BJ (cell line): ENCODE measurements around the gene SYNE1. TPM values are rescaled to one million over a fixed set of nuclear protein-coding genes. Genes with fewer than 3 reads are reported as not detected.

Experiments used
- CTCF ChIA-PET: fragments of 350-600 bp; formaldehyde crosslinking; extraction: SDS; loops from one replicate; lab custom pipeline; 2021; ENCODE audit warnings: antibody characterized with exemption, inconsistent platforms; lab: Yijun Ruan, JAX
- POLR2A ChIA-PET: fragments of 300-600 bp; sonication (Branson Sonifier 250); formaldehyde crosslinking; extraction: SDS; loops from one replicate; lab custom pipeline; 2021; ENCODE audit warnings: antibody characterized with exemption; lab: Charles Lee
- DNase-seq: peaks from one replicate; pipeline ENCODE4 v3.0.0-alpha.2; 2011; ENCODE audit warnings: low read depth
- H3K27me3 ChIP-seq: 2 replicates; pipeline ENCODE4 v1.6.0; 2011; ENCODE audit warnings: low read length; ENCODE audit not compliant: control insufficient read depth, insufficient read depth
- H3K36me3 ChIP-seq: 2 replicates; pipeline ENCODE4 v1.5.1; 2011; ENCODE audit warnings: low read length; ENCODE audit not compliant: control insufficient read depth, insufficient read depth
- H3K4me3 ChIP-seq: 2 replicates; pipeline ENCODE4 v1.5.1; 2011; ENCODE audit warnings: low read depth, mild to moderate bottlenecking, control low read depth, low read length
- polyA plus RNA-seq: library from polyadenylated mRNA; depleted of rRNA; stranded (reverse); fragments of >200 nt; gene quantifications from 2 replicates; pipeline ENCODE4 v1.2.3, GENCODE V29; 2011
- TF ChIP-seq, protein P1 (sequence below): IDR thresholded peaks from 2 replicates; pipeline ENCODE4 v1.5.1; 2011; ENCODE audit warnings: low read depth, mild to moderate bottlenecking, control low read depth, inconsistent platforms, low read length, moderate library complexity; ENCODE audit not compliant: insufficient read depth

SYNE1 gene
- polyA plus RNA-seq, 1 experiment, result 44.2 TPM

DNA sequence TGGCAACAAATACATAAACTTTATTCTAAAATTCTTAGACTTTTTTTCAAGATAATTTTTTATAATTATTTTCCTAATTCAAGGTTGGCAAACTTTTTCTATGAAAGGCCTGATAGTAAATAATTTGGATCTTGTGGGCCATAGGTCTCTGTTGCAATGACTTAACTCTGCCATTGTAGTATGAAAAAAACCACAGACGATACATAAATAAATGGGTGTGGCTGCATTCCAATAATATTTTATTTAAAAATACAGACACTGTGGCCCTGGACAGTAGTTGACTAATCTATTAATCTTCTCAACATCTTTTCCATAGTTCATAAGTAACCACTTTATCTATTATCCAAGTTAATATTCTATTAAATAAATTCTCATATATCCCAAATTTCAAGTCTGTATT is 281.1 kb downstream of the SYNE1 start:
- Histone ChIP-seq H3K27me3 (no peaks in the 10 kb centered on the region), H3K36me3 (peaks cover 22% of the 10 kb centered on the region), H3K4me3 (no peak overlapping the region)
- no peak for DNase-seq
- TF ChIP-seq, protein P1, sequence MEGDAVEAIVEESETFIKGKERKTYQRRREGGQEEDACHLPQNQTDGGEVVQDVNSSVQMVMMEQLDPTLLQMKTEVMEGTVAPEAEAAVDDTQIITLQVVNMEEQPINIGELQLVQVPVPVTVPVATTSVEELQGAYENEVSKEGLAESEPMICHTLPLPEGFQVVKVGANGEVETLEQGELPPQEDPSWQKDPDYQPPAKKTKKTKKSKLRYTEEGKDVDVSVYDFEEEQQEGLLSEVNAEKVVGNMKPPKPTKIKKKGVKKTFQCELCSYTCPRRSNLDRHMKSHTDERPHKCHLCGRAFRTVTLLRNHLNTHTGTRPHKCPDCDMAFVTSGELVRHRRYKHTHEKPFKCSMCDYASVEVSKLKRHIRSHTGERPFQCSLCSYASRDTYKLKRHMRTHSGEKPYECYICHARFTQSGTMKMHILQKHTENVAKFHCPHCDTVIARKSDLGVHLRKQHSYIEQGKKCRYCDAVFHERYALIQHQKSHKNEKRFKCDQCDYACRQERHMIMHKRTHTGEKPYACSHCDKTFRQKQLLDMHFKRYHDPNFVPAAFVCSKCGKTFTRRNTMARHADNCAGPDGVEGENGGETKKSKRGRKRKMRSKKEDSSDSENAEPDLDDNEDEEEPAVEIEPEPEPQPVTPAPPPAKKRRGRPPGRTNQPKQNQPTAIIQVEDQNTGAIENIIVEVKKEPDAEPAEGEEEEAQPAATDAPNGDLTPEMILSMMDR, result no peak
- POLR2A ChIA-PET, result no interaction called here
- CTCF ChIA-PET, result no interaction called here

DNA sequence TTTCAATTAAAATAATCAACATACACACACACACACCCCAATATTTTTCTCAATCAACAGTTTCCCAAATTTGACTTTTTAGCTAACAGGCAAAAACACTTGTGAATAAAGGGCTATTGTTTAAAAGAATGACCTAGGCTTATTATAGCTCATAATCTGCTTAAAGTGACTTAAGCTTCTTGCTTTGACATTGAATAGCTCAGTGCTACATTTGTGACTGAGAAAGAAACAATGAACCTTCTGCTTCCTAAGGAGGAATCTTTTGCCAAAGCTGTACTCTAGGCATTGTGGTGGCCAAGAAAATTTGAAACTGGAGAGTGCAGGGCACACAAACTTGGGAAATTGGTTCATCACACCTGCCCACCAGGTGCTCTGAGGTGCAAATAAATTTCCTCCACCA is 282.0 kb downstream of the SYNE1 start:
- TF ChIP-seq, protein P1, result no peak
- CTCF ChIA-PET, result interaction anchor here (1.0 to 1.6 kb wide), 2 partner anchors 17 to 19 kb away, joined by 4 to 5 read pairs; no protein-coding TSS in a partner anchor
- Histone ChIP-seq H3K4me3 (no peak overlapping the region), H3K36me3 (peaks cover 22% of the 10 kb centered on the region), H3K27me3 (no peaks in the 10 kb centered on the region)
- DNase-seq, result no peak
- POLR2A ChIA-PET, result no interaction called here

DNA sequence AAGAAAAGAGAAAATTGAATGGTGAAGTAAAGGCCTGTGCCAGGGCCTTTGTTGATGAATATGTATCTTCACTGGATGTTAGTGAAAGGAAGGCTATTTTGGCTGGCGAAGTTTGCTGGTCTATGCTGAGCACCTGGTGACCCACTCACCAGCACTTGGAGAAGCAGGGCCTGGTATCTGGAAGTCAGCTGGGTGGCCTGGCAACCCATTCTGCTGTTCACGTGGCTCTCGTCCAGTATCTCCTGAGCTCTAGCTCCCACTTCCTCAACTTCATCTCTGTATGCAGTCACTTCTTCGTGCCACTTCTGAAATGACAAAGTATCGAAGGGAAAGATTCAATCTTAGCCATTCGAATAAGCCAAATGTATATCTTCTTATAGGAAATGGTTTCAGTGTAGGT is 283.7 kb downstream of the SYNE1 start:
- ChIA-PET POLR2A (no interaction called here), CTCF (interaction anchor here (1.7 kb wide), 1 partner anchor 15 kb away, joined by 10 read pairs; no protein-coding TSS in a partner anchor)

DNA sequence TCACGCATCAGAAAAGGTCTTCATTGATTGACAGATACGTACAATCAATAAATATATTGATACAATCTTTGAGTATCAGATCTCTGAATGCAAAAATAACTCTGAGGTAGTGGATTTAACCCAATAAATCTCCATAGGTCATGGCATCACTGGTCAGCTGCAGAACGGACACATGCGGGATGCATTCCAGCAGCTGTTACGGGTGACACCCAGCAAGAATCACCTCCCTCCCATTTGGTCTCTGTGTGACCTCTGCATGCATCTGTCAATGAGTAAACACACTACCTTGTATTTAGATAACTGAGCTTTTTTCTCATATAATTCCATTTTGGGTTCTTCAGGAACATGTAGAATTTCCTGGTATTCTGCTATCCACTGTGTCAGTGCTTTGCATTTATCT is 285.4 kb downstream of the SYNE1 start:
- ChIA-PET CTCF (interaction anchor here (0.7 to 2.5 kb wide), 3 partner anchors 10 to 15 kb away, joined by 3 to 6 read pairs (median 4); no protein-coding TSS in a partner anchor), POLR2A (no interaction called here)
- Histone ChIP-seq H3K27me3 (no peaks in the 10 kb centered on the region), H3K4me3 (no peak overlapping the region), H3K36me3 (peaks cover 15% of the 10 kb centered on the region)
- DNase-seq, result no peak
- TF ChIP-seq, protein P1, result no peak

More for the DNA sequence above, 283.7 kb downstream of the SYNE1 start:
- H3K4me3 ChIP-seq, result no peak overlapping the region
- no peaks in the 10 kb centered on the region for H3K27me3 ChIP-seq
- H3K36me3 ChIP-seq, result peaks cover 20% of the 10 kb centered on the region
- no peak for DNase-seq
- TF ChIP-seq, protein P1, result no peak

DNA sequence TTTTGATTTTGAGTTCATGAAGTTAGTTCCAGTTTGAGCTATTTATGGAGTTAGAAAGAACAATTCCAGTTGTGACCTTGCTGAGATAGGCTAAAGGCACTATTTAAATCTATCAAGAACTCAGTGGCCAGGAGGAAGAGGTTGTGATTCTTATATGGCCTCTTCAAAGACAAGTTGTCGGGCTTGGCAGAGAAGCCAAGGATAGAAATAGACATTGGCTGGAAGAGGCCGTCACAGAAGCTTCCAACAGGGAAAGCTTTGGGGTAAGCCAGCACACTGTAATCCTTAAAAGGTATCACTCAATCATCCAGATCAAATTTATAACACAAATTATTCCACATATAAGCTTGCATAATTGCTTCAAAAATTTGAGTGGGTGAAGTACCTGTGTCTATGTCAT is 286.1 kb downstream of the SYNE1 start:
- TF ChIP-seq, protein P1, result no peak
- ChIA-PET POLR2A (no interaction called here), CTCF (interaction anchor here (0.7 to 2.5 kb wide), 2 partner anchors 12 to 14 kb away, joined by 3 to 6 read pairs; no protein-coding TSS in a partner anchor)
- H3K4me3 ChIP-seq, result no peak overlapping the region
- no peak for DNase-seq
- peaks cover 13% of the 10 kb centered on the region for H3K36me3 ChIP-seq
- no peaks in the 10 kb centered on the region for H3K27me3 ChIP-seq
